Measurements from ENCODE around the gene RNF31.

DNA sequence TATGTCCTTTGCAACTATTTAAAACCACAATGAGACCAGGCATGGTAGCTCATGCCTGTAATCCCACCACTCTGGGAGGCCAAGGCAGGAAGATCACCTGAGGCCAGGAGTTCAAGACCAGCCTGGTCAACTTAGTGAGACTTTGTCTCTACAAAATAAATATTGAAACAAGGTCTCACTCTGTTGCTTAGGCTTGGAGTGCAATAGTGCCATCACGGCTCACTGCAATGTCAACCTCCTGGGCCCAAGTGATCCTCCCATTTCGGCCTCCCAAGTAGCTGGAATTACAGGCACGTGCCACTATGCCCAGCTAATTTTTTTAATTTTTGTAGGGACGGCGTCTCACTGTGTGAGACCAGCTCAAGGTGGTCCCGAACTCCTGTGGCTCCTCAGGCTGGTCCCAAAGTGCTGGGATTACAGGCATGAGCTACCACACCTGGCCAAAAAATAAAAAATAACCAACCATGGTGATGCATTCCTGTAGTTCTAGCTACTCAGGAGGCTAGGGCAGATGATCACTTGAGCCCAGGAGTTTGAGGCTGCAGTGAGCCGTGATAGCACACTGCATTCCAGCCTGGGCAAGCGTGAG lies 17.8 kb upstream of the RNF31 start:
- TF ChIP-seq, protein P1, sequence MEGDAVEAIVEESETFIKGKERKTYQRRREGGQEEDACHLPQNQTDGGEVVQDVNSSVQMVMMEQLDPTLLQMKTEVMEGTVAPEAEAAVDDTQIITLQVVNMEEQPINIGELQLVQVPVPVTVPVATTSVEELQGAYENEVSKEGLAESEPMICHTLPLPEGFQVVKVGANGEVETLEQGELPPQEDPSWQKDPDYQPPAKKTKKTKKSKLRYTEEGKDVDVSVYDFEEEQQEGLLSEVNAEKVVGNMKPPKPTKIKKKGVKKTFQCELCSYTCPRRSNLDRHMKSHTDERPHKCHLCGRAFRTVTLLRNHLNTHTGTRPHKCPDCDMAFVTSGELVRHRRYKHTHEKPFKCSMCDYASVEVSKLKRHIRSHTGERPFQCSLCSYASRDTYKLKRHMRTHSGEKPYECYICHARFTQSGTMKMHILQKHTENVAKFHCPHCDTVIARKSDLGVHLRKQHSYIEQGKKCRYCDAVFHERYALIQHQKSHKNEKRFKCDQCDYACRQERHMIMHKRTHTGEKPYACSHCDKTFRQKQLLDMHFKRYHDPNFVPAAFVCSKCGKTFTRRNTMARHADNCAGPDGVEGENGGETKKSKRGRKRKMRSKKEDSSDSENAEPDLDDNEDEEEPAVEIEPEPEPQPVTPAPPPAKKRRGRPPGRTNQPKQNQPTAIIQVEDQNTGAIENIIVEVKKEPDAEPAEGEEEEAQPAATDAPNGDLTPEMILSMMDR (IDR thresholded peaks at IDR 0.05; ENCODE audit: low read depth, low read length) = no peak
- no peak for TF ChIP-seq EZH2phosphoT487 (IDR thresholded peaks at IDR 0.05; ENCODE audit: low read depth)

Measured in OCI-LY3 (cell line).